Upper lobe of left lung (tissue), 6 donors: ENCODE results near the gene TAS1R1. TPM values are rescaled to one million over a fixed set of nuclear protein-coding genes. Genes with fewer than 3 reads are reported as not detected.

Experiments used
- ATAC-seq, 2 donors: fragments of 200-7000 bp; cut with Tn5 transposase; one replicate each; pipeline ENCODE4 v1.9.1; 2022; ENCODE audit warnings: mild to moderate bottlenecking in 2 of 2, moderate library complexity in 2 of 2; ENCODE audit not compliant: low FRiP score in 2 of 2
- DNase-seq, 2 donors: peaks; one replicate each; pipeline ENCODE4 v3.0.0-alpha.2; 2019 to 2020
- H3K27ac ChIP-seq, 4 donors: fragments of 200-600 bp; sonication (generic); one replicate each; pipeline ENCODE4 v1.5.1; 2016 to 2019
- H3K27me3 ChIP-seq, 4 donors: fragments of 200-600 bp; sonication (generic); one replicate each; pipeline ENCODE4 v1.5.1; 2017 to 2019
- H3K36me3 ChIP-seq, 4 donors: fragments of 200-600 bp; sonication (generic); one replicate each; pipeline ENCODE4 v1.5.1; 2016 to 2019
- H3K4me1 ChIP-seq, 4 donors: fragments of 200-600 bp; sonication (generic); one replicate each; pipeline ENCODE4 v1.5.1; 2018 to 2019
- H3K4me3 ChIP-seq, 4 donors: fragments of 200-600 bp; sonication (generic); one replicate each; pipeline ENCODE4 v1.5.1; 2017 to 2019; ENCODE audit warnings: mild to moderate bottlenecking in 2 of 4, moderate library complexity in 1 of 4
- H3K9me3 ChIP-seq, 4 donors: fragments of 200-600 bp; sonication (generic); one replicate each; pipeline ENCODE4 v1.5.1; 2018 to 2019
- CTCF ChIP-seq, 6 experiments: fragments of 450-650 bp in 4 of 6; fragments of 200-600 bp in 2 of 6; sonication (generic) in 2 of 6; IDR thresholded peaks; one replicate each; pipeline ENCODE4 v1.5.1; 2016 to 2019; ENCODE audit warnings: antibody characterized with exemption in 6 of 6
- EP300 ChIP-seq, 4 donors: sonication (generic); formaldehyde crosslinking; IDR thresholded peaks; one replicate each; pipeline ENCODE4 v1.5.1; 2017; ENCODE audit warnings: antibody characterized with exemption in 4 of 4, control low read depth in 2 of 4
- POLR2A ChIP-seq, 4 donors: fragments of 450-650 bp; IDR thresholded peaks; one replicate each; pipeline ENCODE4 v1.5.1; 2016 to 2017; ENCODE audit warnings: antibody characterized with exemption in 4 of 4, mild to moderate bottlenecking in 2 of 4
- POLR2AphosphoS5 ChIP-seq, 2 donors: sonication (generic); formaldehyde crosslinking; IDR thresholded peaks; one replicate each; pipeline ENCODE4 v1.5.1; 2017; ENCODE audit warnings: antibody characterized with exemption in 2 of 2
- WGBS, 2 donors: methylation state at CpG; one replicate each; pipeline ENCODE4 v1.1.5; 2017 to 2018; 5-methylcytosine and 5-hydroxymethylcytosine counted together
- total RNA-seq, 6 donors: library from RNA; depleted of rRNA in 4 of 6; stranded (reverse); fragments of >200 nt in 4 of 6; gene quantifications; one replicate each; pipeline versions ENCODE4 v1.1.0 to v1.2.1, GENCODE V29; 2016 to 2021
- donor health status: DM: no; HTN: no; CAD: no; lungs with moderate emphysema.
- donor health status: DM: no; HTN: yes; CAD: no; lungs with severe emphysema.

Gene TAS1R1
- total RNA-seq, 6 donors from 2014 or later = 0.11 to 0.15 TPM; not detected in 4

GRCh38 chr1:6579374-6580118, 24.4 kb downstream of the TAS1R1 start, which contains the start of gene ZBTB48:
Gene ZBTB48 (plus strand): TSS chr1:6579994. CDS start chr1:6580610, 616 bp downstream.
- Histone ChIP-seq H3K9me3 (no peaks in the 10 kb centered on the region), H3K4me3 (peak within 1 kb of the TSS; percentile 80 to 97 (median 88)), H3K27me3 (no peaks in the 10 kb centered on the region), H3K36me3 (peaks cover 0 to 6% (median 0%) of the 10 kb centered on the region in 4 donors), H3K4me1 (peaks cover 27 to 37% (median 31%) of the 10 kb centered on the region in 4 donors), H3K27ac (peak within 1 kb of the TSS; percentile 91 to 98 (median 94))
- peak; percentile 97 to 98 for ATAC-seq
- TF ChIP-seq CTCF (IDR thresholded peaks at IDR 0.05) (peak in 1 of 6 experiments; percentile 6), POLR2A (IDR thresholded peaks at IDR 0.05) (peak; percentile 35 to 97 (median 92)), EP300 (IDR thresholded peaks at IDR 0.05) (peak in 1 of 4 donors; percentile 51), POLR2AphosphoS5 (IDR thresholded peaks at IDR 0.05) (peak; percentile 99)
- 0 to 28% methylated on average over 6 to 26 of the region's 58 CpGs for WGBS, 2 donors
- peak; percentile 99 to 100 for DNase-seq

GRCh38 chr1:6580119-6580592, 25.0 kb downstream of the TAS1R1 start:
- H3K27ac ChIP-seq = peak overlapping the region; percentile 91 to 98 (median 94)
- DNase-seq (no peak), ATAC-seq (peak in 1 of 2 donors; percentile 39)
- TF ChIP-seq POLR2AphosphoS5 (IDR thresholded peaks at IDR 0.05) (no peak), POLR2A (IDR thresholded peaks at IDR 0.05) (no peak), EP300 (IDR thresholded peaks at IDR 0.05) (no peak), CTCF (IDR thresholded peaks at IDR 0.05) (no peak)
- H3K4me1 ChIP-seq = peaks cover 30 to 42% (median 31%) of the 10 kb centered on the region in 4 donors
- WGBS, 2 donors = 1 to 2% methylated on average over 16 to 29 of the region's 30 CpGs
- no peaks in the 10 kb centered on the region for H3K27me3 ChIP-seq
- peaks cover 0 to 6% (median 0%) of the 10 kb centered on the region in 4 donors for H3K36me3 ChIP-seq
- H3K4me3 ChIP-seq = peak overlapping the region; percentile 80 to 97 (median 88)
- H3K9me3 ChIP-seq = no peaks in the 10 kb centered on the region

- H3K27me3 ChIP-seq = no peaks in the 10 kb centered on the region
- WGBS, 2 donors = 35 to 52% methylated on average over 5 to 18 of the region's 19 CpGs
- H3K36me3 ChIP-seq = peaks cover 0 to 6% (median 0%) of the 10 kb centered on the region in 4 donors
- DNase-seq (peak in 1 of 2 donors; percentile 48), ATAC-seq (peak in 1 of 2 donors; percentile 1)
- TF ChIP-seq POLR2AphosphoS5 (IDR thresholded peaks at IDR 0.05) (no peak), POLR2A (IDR thresholded peaks at IDR 0.05) (no peak), CTCF (IDR thresholded peaks at IDR 0.05) (no peak), EP300 (IDR thresholded peaks at IDR 0.05) (no peak)
- peak overlapping the region; percentile 80 to 97 (median 88) for H3K4me3 ChIP-seq
- H3K4me1 ChIP-seq = peaks cover 30 to 47% (median 31%) of the 10 kb centered on the region in 4 donors
- H3K9me3 ChIP-seq = no peaks in the 10 kb centered on the region
- H3K27ac ChIP-seq = peak overlapping the region; percentile 91 to 98 (median 94)
These were observed 25.7 kb downstream of the TAS1R1 start for GRCh38 chr1:6580593-6581409.

- Histone ChIP-seq H3K4me1 (peaks cover 31 to 55% (median 32%) of the 10 kb centered on the region in 4 donors), H3K27ac (peak overlapping the region; percentile 91 to 98 (median 94)), H3K9me3 (no peaks in the 10 kb centered on the region), H3K4me3 (peak overlapping the region in 1 of 4 donors; percentile 81), H3K27me3 (no peaks in the 10 kb centered on the region), H3K36me3 (peaks cover 0 to 12% (median 0%) of the 10 kb centered on the region in 4 donors)
- TF ChIP-seq CTCF (IDR thresholded peaks at IDR 0.05) = no peak
- TF ChIP-seq POLR2AphosphoS5 (IDR thresholded peaks at IDR 0.05) = no peak
- TF ChIP-seq EP300 (IDR thresholded peaks at IDR 0.05) = no peak
- TF ChIP-seq POLR2A (IDR thresholded peaks at IDR 0.05) = no peak
- DNase-seq = peak in 1 of 2 donors; percentile 81
- WGBS, 2 donors = 63 to 64% methylated on average over 10 of the region's 10 CpGs
- ATAC-seq = peak in 1 of 2 donors; percentile 3
These were observed 26.6 kb downstream of the TAS1R1 start for GRCh38 chr1:6581561-6582305.
